ENCODE data around the gene CPNE7.

CPNE7 gene

DNA sequence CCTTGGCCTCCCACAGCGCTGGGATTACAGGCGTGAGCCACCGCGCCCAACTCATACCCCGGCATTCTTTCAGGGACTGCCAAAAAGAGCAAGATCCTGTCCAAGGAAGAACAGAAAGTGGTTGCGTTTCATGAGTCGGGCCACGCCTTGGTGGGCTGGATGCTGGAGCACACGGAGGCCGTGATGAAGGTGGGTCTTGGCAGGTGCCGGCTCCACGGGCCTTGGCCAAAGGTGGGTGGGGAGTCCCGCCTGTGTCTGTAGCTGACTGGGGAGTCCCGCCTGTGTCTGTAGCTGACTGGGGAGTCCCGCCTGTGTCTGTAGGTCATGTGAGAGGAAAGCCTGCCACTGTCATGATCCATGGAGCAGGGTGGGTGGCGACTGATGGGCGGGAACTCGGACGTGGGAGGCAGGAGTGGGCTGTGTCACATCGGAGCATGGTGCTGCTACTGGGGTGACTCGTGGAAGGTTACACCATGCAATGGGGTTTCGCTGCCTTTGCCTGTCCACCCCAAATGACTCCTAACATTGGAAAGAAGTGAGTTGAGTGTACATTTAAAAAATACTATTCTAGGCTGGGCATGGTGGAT is 25.0 kb upstream of the CPNE7 start:
- no peak for DNase-seq

DNA sequence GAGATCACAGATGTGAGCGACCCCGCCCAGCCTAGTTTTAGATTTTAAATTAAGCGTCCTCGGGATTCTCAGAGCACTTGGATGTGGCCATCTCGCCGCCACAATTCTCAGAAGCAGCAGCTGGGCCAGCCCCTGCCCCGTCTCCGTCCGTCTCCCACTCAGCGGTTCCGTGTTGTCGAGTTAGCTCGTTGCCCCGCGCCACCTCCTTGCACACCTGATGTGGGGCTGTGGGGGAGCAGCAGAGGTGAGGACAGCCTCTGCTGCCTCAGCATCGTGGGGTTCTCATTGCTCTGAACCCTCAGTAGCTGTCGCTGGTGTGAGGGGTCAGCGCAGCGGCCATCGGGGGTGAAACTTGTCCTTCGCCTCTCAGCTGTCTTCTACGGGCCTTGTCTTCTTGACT is 23.2 kb upstream of the CPNE7 start:
- no peak for DNase-seq

DNA sequence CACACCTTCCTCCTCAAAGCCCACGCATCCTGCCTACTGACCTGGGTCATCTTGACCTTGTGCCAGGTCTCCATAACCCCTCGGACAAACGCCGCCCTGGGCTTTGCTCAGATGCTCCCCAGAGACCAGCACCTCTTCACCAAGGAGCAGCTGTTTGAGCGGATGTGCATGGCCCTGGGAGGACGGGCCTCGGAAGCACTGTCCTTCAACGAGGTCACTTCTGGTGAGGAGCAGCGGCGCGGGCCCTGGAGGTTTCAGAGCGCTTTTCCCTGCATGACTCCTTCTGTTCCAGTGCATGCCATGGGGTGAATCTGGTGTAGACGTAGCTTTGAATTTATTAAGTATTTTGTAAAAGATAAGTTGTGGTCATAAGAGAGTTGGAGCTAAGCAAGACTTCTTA is 22.6 kb upstream of the CPNE7 start:
- DNase-seq, result no peak

- no peak for DNase-seq
Observed at GRCh38 chr16:89553733-89554132, 21.8 kb upstream of the CPNE7 start.

DNA sequence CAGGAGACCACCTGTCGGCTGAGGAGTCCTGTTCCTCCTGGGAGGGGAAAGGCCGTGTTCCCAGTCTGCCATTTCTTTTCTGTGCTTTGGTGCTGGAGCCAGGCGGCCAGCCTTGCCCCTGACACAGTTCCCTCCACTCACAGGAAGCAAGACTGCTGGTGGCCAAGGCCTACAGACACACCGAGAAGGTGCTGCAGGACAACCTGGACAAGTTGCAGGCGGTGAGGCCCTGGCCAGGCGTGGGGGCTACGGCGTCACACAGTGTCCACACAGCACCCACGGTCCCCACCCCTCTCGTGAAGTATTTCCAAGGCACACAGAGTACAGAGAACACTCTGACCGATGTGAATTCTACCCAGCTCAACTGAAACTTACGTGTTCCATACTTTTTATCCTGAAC is 21.2 kb upstream of the CPNE7 start:
- no peak for DNase-seq

- no peak for DNase-seq
Observed at GRCh38 chr16:89555265-89555664, 20.3 kb upstream of the CPNE7 start.

DNA sequence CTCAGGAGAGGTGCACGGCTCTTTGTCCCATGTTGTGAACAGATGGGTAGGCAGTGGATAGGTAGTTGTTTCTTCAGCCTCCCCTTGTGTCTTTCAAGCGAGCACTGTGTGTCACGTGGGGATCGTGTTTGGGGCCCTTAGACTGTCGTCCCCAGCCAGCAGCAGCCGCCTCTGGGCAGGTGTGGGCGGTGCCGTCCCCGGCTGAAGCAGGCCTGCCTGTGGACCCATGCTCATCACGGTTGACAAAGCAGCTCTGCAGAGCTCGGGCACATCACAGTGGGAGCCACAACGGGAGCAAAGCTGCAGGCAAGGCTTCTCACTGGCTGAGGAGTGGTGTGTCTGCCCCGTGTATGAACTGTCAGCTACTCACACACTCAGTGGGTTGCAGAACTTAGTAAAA is 19.8 kb upstream of the CPNE7 start:
- no peak for DNase-seq

- peak; percentile 88 to 94 for DNase-seq
Observed at GRCh38 chr16:89556750-89557689, 18.5 kb upstream of the CPNE7 start.

DNA sequence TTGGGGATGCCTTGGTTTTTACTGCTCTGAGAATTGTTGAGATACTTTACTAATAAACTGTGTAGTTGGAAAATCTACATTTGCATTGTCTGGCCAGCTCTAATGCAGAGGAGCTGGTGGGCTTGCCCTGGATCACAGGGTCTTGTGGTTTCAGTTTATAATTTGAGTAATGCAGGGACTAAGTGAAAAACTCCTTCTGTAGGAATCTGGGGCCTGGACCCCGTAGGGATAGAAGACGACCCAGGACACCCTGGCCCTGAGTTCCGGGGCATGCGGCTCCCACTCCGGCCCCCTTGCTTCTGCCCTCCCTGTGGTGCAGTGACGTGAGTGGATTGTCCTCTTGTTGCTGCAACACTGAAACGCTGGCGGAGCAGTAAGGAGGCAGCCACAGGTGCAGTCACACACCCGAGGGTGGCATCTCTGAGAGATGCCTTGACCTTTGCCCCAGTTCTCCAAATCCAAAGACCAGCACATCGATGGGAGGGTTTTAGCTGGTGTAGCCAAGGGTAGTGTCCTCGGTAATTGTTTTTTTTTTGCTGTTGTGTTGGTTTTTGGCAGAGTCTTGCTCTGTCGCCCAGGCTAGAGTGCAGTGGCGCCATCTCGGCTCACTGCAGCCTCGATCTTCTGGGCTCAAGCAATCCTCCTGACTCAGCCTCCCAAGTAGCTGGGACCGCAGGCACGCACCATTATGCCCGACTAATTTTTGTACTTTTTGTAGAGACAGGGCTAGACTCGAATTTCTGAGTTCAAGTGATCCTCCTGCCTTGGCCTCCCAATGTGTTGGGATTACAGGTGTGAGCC is 17.7 kb upstream of the CPNE7 start:
- DNase-seq, result no peak

GRCh38 chr16:89560378-89561141 is 15.0 kb upstream of the CPNE7 start, which contains the start of gene RPL13:
RPL13 (plus strand) TSS chr16:89560682; CDS start chr16:89560960, 278 bp downstream.
- DNase-seq, result peak; percentile 86 to 89

DNA sequence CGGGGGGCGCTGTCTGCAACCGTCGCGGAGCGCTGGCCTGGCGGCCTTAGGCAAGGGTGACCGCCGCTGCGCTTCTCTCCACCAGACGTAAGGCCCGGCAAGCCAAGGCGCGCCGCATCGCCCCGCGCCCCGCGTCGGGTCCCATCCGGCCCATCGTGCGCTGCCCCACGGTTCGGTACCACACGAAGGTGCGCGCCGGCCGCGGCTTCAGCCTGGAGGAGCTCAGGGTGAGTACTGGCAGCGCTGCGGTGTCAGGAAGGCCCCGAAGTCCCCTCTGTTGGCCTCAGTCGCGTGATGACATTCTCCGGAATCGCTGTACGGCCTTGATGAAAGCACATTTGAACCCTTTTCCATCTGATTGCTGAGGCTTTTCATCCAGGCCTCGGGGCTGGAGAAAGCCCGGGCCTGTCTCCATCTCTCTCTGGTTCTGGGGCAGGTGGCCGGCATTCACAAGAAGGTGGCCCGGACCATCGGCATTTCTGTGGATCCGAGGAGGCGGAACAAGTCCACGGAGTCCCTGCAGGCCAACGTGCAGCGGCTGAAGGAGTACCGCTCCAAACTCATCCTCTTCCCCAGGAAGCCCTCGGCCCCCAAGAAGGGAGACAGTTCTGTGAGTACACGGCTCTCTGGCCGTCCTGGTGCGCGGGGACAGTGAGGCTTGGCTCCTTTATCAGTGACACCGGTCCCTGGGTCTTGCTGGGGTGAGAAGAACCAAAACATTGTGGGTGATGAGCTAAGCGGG is 14.2 kb upstream of the CPNE7 start:
- no peak for DNase-seq

DNA sequence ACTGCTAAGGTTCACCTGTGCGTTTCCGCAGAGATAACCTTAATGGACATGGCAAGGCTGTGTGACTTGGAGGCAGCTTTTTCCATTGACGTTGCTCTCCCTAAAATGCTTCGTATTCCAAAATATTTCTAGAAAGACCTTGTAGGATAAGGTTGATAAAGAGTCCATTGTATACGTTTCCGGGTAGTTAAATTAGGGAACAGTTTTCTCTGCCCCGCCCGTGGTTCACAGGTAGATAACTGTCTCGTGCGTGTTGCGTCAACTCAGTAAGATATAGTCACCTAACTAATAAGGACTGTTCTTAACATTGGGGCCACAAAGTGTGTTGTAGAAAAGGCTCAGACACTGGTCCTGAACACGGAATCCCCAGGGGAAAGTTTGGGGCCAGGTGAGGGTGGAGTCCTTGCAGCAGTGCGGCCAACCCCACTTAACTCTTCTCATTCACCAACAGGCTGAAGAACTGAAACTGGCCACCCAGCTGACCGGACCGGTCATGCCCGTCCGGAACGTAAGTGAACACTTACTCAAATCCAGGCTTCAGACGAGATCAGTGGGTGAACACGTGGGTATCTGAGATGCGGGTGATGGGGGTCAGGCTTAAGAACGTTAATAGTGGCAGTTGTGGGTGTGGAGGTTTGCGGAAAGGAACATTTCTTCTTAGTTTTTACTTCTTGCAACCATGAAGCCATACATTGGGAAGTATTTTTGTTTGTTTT is 13.5 kb upstream of the CPNE7 start:
- DNase-seq, result no peak

- DNase-seq, result no peak
Observed at GRCh38 chr16:89562939-89563338, 12.6 kb upstream of the CPNE7 start.

- peak in 1 of 2 donors; percentile 20 for DNase-seq
Observed at GRCh38 chr16:89563639-89564392, 11.7 kb upstream of the CPNE7 start.

DNA sequence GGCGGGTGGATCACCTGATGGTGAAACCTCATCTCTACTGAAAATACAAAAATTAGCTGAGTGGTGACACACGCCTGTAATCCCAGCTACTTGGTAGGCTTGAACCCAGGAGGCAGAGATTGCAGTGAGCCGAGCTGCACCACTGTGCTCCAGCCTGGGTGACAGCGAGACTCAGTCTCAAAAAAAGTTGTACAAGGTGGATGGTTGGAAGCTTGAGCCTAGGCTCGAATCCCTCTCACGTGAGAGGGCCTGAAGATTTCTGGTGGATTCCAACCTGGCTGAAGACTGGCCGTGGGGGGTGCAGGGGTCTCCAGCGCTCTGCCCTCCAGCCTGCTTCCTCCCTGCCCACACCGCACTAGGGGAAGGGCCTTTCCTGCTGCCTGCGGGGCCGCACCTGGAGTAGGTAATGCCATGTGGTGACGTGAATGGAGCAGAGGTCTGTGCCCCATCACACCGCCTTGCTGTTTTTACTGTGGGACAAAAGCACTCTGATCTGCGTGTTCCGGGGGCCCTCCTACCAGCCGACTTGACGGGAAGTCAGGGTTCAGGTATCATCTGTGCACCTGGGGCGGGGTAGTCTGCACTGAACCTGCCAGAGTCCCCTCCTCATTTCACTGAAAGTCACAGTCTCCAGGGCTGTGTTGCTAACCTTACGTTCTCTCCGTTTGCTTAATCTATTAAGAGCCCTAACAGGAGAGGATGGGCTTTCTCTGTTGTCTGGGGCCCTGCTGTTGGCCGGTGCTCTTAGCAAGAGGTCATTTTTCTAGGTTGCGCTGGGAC is 10.9 kb upstream of the CPNE7 start:
- peak; percentile 31 to 34 for DNase-seq

GRCh38 chr16:89565256-89565505 is 10.4 kb upstream of the CPNE7 start:
- DNase-seq, result no peak

DNA sequence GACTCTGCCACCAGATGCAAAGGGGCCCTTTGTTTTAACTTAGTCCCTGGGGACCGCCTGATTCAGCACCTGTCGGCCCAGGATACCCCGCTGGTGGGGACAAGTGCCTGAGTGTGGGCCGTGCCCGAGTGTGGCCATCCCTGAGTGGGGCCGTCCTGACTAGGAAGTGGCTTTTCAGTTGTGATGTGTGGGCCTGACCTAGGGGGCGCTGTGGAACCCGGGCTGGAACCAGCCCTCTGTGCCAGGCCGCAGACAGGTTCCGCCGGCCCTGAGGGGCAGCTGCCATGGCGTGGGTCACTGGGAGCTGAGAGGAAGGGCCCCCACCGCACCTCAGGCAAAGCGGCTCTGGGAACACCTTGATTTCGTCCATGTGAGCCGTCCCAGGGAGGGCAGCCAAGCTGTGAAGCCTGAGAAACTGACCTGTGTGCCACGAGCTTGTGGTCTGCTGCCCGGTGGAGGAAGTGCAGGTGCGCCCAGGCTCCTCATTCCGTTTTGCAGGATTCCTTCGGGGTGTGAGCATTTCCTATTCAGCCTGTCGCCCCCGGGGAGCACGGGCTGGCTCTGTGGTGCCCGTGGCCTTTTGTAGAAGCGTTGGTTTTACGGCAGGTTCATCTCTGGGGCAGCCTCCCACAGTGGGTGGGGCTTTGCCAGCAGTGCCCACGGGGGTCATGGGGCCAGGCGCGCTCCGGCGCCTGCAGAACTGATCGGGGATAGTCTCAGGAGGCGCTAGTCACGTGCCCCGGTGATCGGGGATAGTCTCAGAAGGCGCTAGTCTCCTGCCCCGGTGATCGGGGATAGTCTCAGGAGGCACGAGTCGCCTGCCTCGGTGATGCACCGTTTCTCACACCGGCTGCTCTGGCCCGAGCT is 9.8 kb upstream of the CPNE7 start:
- peak; percentile 66 to 69 for DNase-seq

DNA sequence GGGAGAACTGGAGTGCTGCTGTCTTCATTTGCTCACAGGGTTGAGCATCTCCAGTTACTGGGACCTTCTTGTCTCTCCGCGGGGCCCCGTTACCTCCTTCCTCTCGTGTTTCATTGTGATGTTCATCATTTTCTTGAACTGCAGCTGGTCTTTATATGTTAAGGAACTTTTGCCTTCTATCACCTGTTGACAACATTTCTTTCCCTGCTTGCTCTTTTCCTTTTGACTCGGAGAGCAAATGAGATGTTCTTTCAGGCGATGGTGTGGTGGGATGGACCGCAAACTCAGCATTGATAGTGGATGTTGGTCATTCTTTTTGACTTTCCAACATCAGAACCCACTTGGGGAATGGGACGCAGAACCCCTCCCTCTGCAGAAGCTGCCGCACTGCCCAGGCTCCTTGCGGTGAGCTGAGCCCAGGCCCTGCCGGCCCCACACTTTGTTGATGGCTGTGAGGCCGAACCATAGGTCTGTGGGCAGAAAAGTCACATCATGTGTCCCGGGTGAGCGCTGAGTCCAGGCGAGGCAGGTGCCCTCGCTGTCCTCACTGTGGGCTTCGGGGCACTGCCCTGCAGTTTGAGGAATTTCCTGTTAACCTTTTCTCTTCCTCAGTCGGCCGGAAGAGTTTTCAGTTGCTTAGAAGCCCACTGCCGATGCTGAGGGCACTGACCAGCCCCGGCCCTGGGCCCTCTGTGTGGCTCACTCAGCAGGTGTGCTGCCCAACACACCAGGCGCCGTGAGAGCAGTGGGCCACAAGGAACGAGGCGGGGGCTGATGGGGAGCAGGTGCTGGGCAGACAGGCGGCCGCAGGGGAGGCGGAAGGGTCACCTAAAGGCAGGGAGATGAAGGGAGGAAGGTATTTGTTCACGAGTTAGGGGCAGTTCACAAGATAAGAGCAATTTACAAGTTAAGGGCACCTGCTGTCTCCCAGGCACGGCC is 7.6 kb upstream of the CPNE7 start:
- DNase-seq, result no peak
